ENCODE measurements around the gene PCDH9.

The PCDH9 gene

GRCh38 chr13:66446413-66446812 lies 783.7 kb downstream of the PCDH9 start:
- Histone ChIP-seq H3K4me1 (ENCODE audit: control insufficient read depth, insufficient read depth, low read length) (no peaks in the 10 kb centered on the region), H3K27me3 (ENCODE audit: control insufficient read depth, insufficient read depth, low read length) (no peaks in the 10 kb centered on the region), H3K9me3 (ENCODE audit: control insufficient read depth, insufficient read depth, low read length) (no peaks in the 10 kb centered on the region), H3K4me3 (ENCODE audit: low read length) (no peak overlapping the region), H3K27ac (ENCODE audit: low read length) (no peak overlapping the region), H3K36me3 (ENCODE audit: control insufficient read depth, insufficient read depth, low read length) (no peaks in the 10 kb centered on the region)
- no CpG with 5 or more reads among the region's 4 CpGs for WGBS (ENCODE audit: insufficient coverage, insufficient read length)
- no peak for DNase-seq (ENCODE audit: low read depth, low spot score)

DNA sequence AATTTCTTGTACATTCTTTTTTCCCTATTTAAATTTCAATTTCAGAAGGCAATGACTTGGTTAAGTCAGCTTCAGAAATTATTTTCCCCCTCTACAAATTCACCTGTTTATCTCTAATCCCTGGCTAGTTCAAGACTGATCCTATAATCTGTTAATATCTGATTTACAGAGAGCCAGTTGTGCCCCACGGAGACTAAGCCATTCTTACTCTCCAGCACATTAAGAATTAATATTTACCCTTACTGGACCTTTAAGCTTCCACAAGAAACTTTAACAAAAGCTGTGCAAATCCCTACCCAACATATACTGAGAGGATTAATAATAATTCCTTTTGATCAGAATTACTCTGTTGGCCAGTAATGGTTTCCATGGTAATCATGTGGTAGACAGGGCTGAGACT lies 786.2 kb downstream of the PCDH9 start:
- WGBS (ENCODE audit: insufficient coverage, insufficient read length): no CpG with 5 or more reads among the region's 1 CpG
- Histone ChIP-seq H3K4me1 (ENCODE audit: control insufficient read depth, insufficient read depth, low read length) (no peaks in the 10 kb centered on the region), H3K36me3 (ENCODE audit: control insufficient read depth, insufficient read depth, low read length) (no peaks in the 10 kb centered on the region), H3K4me3 (ENCODE audit: low read length) (no peak overlapping the region), H3K27me3 (ENCODE audit: control insufficient read depth, insufficient read depth, low read length) (no peaks in the 10 kb centered on the region), H3K9me3 (ENCODE audit: control insufficient read depth, insufficient read depth, low read length) (no peaks in the 10 kb centered on the region), H3K27ac (ENCODE audit: low read length) (no peak overlapping the region)
- DNase-seq (ENCODE audit: low read depth, low spot score): no peak

DNA sequence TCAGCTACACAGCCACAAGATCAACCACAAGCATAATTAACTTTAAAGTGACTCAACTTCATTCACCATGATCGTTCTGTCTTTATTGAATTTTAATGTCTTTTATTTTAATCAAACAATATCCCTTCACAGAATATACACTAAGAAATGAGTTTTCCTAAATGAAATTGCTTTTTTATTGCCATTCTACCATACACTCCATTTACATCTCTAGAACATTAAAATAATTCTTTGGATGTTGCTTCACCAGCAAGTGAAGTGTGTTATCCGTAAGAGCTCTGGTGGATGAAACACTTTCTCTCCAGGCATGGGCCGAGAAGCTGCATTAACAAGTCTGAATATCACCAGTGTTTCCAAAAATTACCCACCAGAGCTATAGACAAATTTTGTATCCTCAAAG lies 789.2 kb downstream of the PCDH9 start:
- no peaks in the 10 kb centered on the region for H3K36me3 ChIP-seq (ENCODE audit: control insufficient read depth, insufficient read depth, low read length)
- DNase-seq (ENCODE audit: low read depth, low spot score): no peak
- H3K27ac ChIP-seq (ENCODE audit: low read length): no peak overlapping the region
- H3K27me3 ChIP-seq (ENCODE audit: control insufficient read depth, insufficient read depth, low read length): no peaks in the 10 kb centered on the region
- H3K9me3 ChIP-seq (ENCODE audit: control insufficient read depth, insufficient read depth, low read length): no peaks in the 10 kb centered on the region
- H3K4me3 ChIP-seq (ENCODE audit: low read length): no peak overlapping the region
- H3K4me1 ChIP-seq (ENCODE audit: control insufficient read depth, insufficient read depth, low read length): no peaks in the 10 kb centered on the region
- WGBS (ENCODE audit: insufficient coverage, insufficient read length): no CpG with 5 or more reads among the region's 3 CpGs

DNA sequence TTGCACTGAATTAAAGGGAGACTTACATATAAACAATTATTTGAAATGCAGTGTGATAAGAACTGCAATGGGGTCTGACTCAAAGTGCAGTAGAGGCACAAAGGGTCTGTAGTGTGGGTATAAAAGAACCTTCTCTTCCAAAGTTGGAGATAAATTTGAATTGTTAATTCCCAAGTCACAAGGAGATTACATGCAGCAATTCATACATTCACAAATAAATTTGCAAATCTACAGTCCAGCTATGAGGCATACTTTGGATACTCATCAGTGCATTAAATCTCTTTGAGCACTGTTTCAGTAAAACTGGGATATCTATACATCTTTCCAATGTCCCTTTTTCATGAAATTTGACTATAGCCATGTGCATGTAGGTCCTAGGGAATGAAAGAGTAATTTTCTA lies 799.4 kb downstream of the PCDH9 start:
- no peak for DNase-seq (ENCODE audit: low read depth, low spot score)
- Histone ChIP-seq H3K27ac (ENCODE audit: low read length) (no peak overlapping the region), H3K36me3 (ENCODE audit: control insufficient read depth, insufficient read depth, low read length) (no peaks in the 10 kb centered on the region), H3K27me3 (ENCODE audit: control insufficient read depth, insufficient read depth, low read length) (no peaks in the 10 kb centered on the region), H3K4me3 (ENCODE audit: low read length) (no peak overlapping the region), H3K4me1 (ENCODE audit: control insufficient read depth, insufficient read depth, low read length) (no peaks in the 10 kb centered on the region), H3K9me3 (ENCODE audit: control insufficient read depth, insufficient read depth, low read length) (no peaks in the 10 kb centered on the region)

- no peaks in the 10 kb centered on the region for H3K36me3 ChIP-seq (ENCODE audit: control insufficient read depth, insufficient read depth, low read length)
- no peak overlapping the region for H3K27ac ChIP-seq (ENCODE audit: low read length)
- H3K4me1 ChIP-seq (ENCODE audit: control insufficient read depth, insufficient read depth, low read length): no peaks in the 10 kb centered on the region
- no peak for DNase-seq (ENCODE audit: low read depth, low spot score)
- no peaks in the 10 kb centered on the region for H3K9me3 ChIP-seq (ENCODE audit: control insufficient read depth, insufficient read depth, low read length)
- H3K4me3 ChIP-seq (ENCODE audit: low read length): no peak overlapping the region
- no peaks in the 10 kb centered on the region for H3K27me3 ChIP-seq (ENCODE audit: control insufficient read depth, insufficient read depth, low read length)
Observed at GRCh38 chr13:66430269-66430668, 799.9 kb downstream of the PCDH9 start.

DNA sequence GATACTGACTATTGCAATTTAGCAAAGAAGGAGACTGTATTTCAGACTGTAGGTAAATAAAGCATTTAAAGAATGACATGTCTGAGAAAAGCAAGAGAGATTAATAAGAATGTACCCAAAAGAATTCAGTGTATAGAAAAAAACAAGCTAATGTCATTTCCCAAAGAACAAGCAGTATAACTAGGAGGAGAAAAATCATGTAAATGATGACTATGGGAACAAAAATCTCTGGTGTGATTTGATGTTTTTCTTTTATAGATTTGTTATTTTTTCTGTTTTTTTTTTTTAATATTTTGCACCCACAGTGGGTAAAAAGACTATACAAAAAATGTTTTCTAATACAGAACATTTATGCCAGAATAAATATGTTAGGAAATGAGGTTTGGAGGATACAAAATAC lies 801.0 kb downstream of the PCDH9 start:
- no peaks in the 10 kb centered on the region for H3K36me3 ChIP-seq (ENCODE audit: control insufficient read depth, insufficient read depth, low read length)
- H3K4me1 ChIP-seq (ENCODE audit: control insufficient read depth, insufficient read depth, low read length): no peaks in the 10 kb centered on the region
- no peak for DNase-seq (ENCODE audit: low read depth, low spot score)
- no peak overlapping the region for H3K27ac ChIP-seq (ENCODE audit: low read length)
- no peak overlapping the region for H3K4me3 ChIP-seq (ENCODE audit: low read length)
- H3K27me3 ChIP-seq (ENCODE audit: control insufficient read depth, insufficient read depth, low read length): no peaks in the 10 kb centered on the region
- H3K9me3 ChIP-seq (ENCODE audit: control insufficient read depth, insufficient read depth, low read length): no peaks in the 10 kb centered on the region

- Histone ChIP-seq H3K9me3 (ENCODE audit: control insufficient read depth, insufficient read depth, low read length) (no peaks in the 10 kb centered on the region), H3K36me3 (ENCODE audit: control insufficient read depth, insufficient read depth, low read length) (no peaks in the 10 kb centered on the region), H3K27me3 (ENCODE audit: control insufficient read depth, insufficient read depth, low read length) (no peaks in the 10 kb centered on the region), H3K4me1 (ENCODE audit: control insufficient read depth, insufficient read depth, low read length) (no peaks in the 10 kb centered on the region), H3K4me3 (ENCODE audit: low read length) (no peak overlapping the region), H3K27ac (ENCODE audit: low read length) (no peak overlapping the region)
- no CpG with 5 or more reads among the region's 2 CpGs for WGBS (ENCODE audit: insufficient coverage, insufficient read length)
- DNase-seq (ENCODE audit: low read depth, low spot score): no peak
Observed at GRCh38 chr13:66427458-66427861, 802.7 kb downstream of the PCDH9 start.

DNA sequence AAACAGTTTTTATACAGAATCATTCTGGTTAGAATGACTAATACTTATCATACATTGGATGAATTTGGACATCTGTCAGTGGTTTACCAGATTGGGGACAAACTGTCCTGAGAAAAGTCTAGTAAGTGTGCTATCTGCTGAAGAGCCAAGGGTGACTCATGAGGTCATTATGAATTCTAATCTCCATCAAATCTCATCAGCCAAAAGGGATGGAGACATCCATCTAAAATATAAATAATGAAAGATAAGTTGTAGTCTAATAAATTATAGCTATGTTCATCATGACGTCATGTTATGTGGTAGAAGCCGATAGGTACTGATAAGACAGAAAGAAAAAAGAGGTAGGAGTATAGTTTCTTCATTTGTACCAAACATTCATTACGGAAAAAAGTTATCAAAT lies 804.4 kb downstream of the PCDH9 start:
- DNase-seq (ENCODE audit: low read depth, low spot score): no peak
- H3K27me3 ChIP-seq (ENCODE audit: control insufficient read depth, insufficient read depth, low read length): no peaks in the 10 kb centered on the region
- no peaks in the 10 kb centered on the region for H3K9me3 ChIP-seq (ENCODE audit: control insufficient read depth, insufficient read depth, low read length)
- no peaks in the 10 kb centered on the region for H3K36me3 ChIP-seq (ENCODE audit: control insufficient read depth, insufficient read depth, low read length)
- no peak overlapping the region for H3K4me3 ChIP-seq (ENCODE audit: low read length)
- no CpG with 5 or more reads among the region's 3 CpGs for WGBS (ENCODE audit: insufficient coverage, insufficient read length)
- no peaks in the 10 kb centered on the region for H3K4me1 ChIP-seq (ENCODE audit: control insufficient read depth, insufficient read depth, low read length)
- no peak overlapping the region for H3K27ac ChIP-seq (ENCODE audit: low read length)

GRCh38 chr13:66424422-66424821 lies 805.7 kb downstream of the PCDH9 start:
- H3K9me3 ChIP-seq (ENCODE audit: control insufficient read depth, insufficient read depth, low read length): no peaks in the 10 kb centered on the region
- no peaks in the 10 kb centered on the region for H3K4me1 ChIP-seq (ENCODE audit: control insufficient read depth, insufficient read depth, low read length)
- H3K27me3 ChIP-seq (ENCODE audit: control insufficient read depth, insufficient read depth, low read length): no peaks in the 10 kb centered on the region
- H3K4me3 ChIP-seq (ENCODE audit: low read length): no peak overlapping the region
- no peak for DNase-seq (ENCODE audit: low read depth, low spot score)
- H3K27ac ChIP-seq (ENCODE audit: low read length): no peak overlapping the region
- no peaks in the 10 kb centered on the region for H3K36me3 ChIP-seq (ENCODE audit: control insufficient read depth, insufficient read depth, low read length)
- WGBS (ENCODE audit: insufficient coverage, insufficient read length): no CpG with 5 or more reads among the region's 2 CpGs

GRCh38 chr13:66415444-66415843 lies 814.7 kb downstream of the PCDH9 start:
- Histone ChIP-seq H3K27ac (ENCODE audit: low read length) (no peak overlapping the region), H3K4me3 (ENCODE audit: low read length) (no peak overlapping the region), H3K9me3 (ENCODE audit: control insufficient read depth, insufficient read depth, low read length) (no peaks in the 10 kb centered on the region), H3K36me3 (ENCODE audit: control insufficient read depth, insufficient read depth, low read length) (no peaks in the 10 kb centered on the region), H3K27me3 (ENCODE audit: control insufficient read depth, insufficient read depth, low read length) (no peaks in the 10 kb centered on the region), H3K4me1 (ENCODE audit: control insufficient read depth, insufficient read depth, low read length) (no peaks in the 10 kb centered on the region)
- no peak for DNase-seq (ENCODE audit: low read depth, low spot score)
- no CpG with 5 or more reads among the region's 2 CpGs for WGBS (ENCODE audit: insufficient coverage, insufficient read length)

DNA sequence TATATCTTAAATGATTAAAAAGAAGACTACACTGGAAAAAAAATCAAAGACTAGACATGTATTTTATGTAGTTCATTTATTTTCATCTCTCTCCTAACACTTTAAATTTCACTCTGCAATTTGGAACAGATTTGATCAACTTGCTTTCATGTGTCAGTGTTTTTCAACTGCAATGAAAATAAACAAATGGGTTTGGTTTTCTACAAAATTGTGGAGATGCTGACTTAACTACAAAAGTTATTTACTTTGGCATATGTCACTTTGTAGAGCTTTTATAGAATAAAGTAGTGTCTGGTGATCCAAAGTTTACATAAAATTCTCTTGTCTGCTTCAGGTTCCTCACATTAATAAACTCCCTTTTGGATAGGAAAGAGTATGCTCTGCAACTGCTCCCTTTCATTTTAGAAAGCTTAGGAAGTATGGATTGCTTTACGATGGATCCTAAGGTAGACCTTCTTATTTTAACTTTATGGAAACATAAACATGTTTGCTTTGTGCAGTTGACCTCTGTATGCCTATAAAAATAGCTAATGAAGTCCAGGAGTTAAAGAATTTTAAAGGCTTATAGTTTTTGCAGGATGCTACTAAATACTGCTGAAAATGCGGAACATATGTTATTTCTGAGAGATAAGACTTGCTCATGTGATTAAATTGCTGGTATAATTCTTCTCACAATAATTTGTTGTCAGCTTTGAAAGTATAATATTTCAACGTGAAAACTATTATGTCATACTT lies 815.9 kb downstream of the PCDH9 start:
- Histone ChIP-seq H3K9me3 (ENCODE audit: control insufficient read depth, insufficient read depth, low read length) (no peaks in the 10 kb centered on the region), H3K4me3 (ENCODE audit: low read length) (no peak overlapping the region), H3K36me3 (ENCODE audit: control insufficient read depth, insufficient read depth, low read length) (no peaks in the 10 kb centered on the region), H3K27me3 (ENCODE audit: control insufficient read depth, insufficient read depth, low read length) (no peaks in the 10 kb centered on the region), H3K4me1 (ENCODE audit: control insufficient read depth, insufficient read depth, low read length) (no peaks in the 10 kb centered on the region; the same call in 1 of the 2 replicates), H3K27ac (ENCODE audit: low read length) (no peak overlapping the region)
- no CpG with 5 or more reads among the region's 3 CpGs for WGBS (ENCODE audit: insufficient coverage, insufficient read length)
- DNase-seq (ENCODE audit: low read depth, low spot score): no peak

Data from iPS DF 6.9 (cell line).